Vagina (tissue), 2 donors: ENCODE measurements around the gene FOXO1. TPM values are rescaled to one million over a fixed set of nuclear protein-coding genes. Genes with fewer than 3 reads are reported as not detected.

ENCODE experiments used
- DNase-seq, 2 donors: peaks; one replicate each; pipeline ENCODE4 v3.0.0-alpha.2; 2017; ENCODE audit errors: extremely low spot score in 2 of 2
- H3K27ac ChIP-seq: fragments of 200-600 bp; sonication (generic); one replicate; pipeline ENCODE4 v1.5.1; 2019
- H3K27me3 ChIP-seq: fragments of 200-600 bp; sonication (generic); one replicate; pipeline ENCODE4 v1.5.1; 2019
- H3K36me3 ChIP-seq, 2 donors: fragments of 200-600 bp; sonication (generic); one replicate each; pipeline ENCODE4 v1.5.1; 2017 to 2019
- H3K4me1 ChIP-seq: fragments of 200-600 bp; sonication (generic); one replicate; pipeline ENCODE4 v1.5.1; 2019
- H3K4me3 ChIP-seq, 2 donors: fragments of 200-600 bp; sonication (generic); 1 replicate in 1 of 2; 2 replicates in 1 of 2; pipeline ENCODE4 v1.5.1; 2016 to 2019
- H3K9me3 ChIP-seq: fragments of 200-600 bp; sonication (generic); one replicate; pipeline ENCODE4 v1.5.1; 2019
- CTCF ChIP-seq, 3 experiments: fragments of 450-650 bp in 2 of 3; fragments of 200-600 bp in 1 of 3; sonication (generic) in 1 of 3; IDR thresholded peaks; one replicate each; pipeline ENCODE4 v1.5.1; 2017 to 2019; ENCODE audit warnings: antibody characterized with exemption in 3 of 3, mild to moderate bottlenecking in 2 of 3, moderate library complexity in 2 of 3
- POLR2A ChIP-seq, 2 donors: fragments of 450-650 bp; IDR thresholded peaks; one replicate each; pipeline ENCODE4 v1.6.1; 2017; ENCODE audit warnings: antibody characterized with exemption in 2 of 2, mild to moderate bottlenecking in 2 of 2, moderate library complexity in 2 of 2
- POLR2AphosphoS5 ChIP-seq, 2 donors: sonication (generic); formaldehyde crosslinking; IDR thresholded peaks; one replicate each; pipeline ENCODE4 v1.9.0; 2017; ENCODE audit warnings: antibody characterized with exemption in 2 of 2, mild to moderate bottlenecking in 2 of 2, low read depth in 1 of 2; ENCODE audit not compliant: insufficient read depth in 1 of 2
- intact Hi-C: fragments of 100-400 bp; cut with DNase I; formaldehyde crosslinking; loops from one replicate; pipeline ENCODE4 v1.15.1; 2023
- total RNA-seq: library from RNA; depleted of rRNA; stranded (reverse); fragments of >200 nt; gene quantifications from one replicate; pipeline ENCODE4 v1.2.3, GENCODE V29; 2016

Gene FOXO1
- total RNA-seq, 1 donor from 2014 or later = 64.1 TPM

- H3K36me3 ChIP-seq = no peaks in the 10 kb centered on the region
- DNase-seq = no peak
- intact Hi-C loops = no loop called here
- no peaks in the 10 kb centered on the region for H3K27me3 ChIP-seq
- TF ChIP-seq POLR2A (IDR thresholded peaks at IDR 0.05) (no peak), CTCF (IDR thresholded peaks at IDR 0.05) (no peak), POLR2AphosphoS5 (IDR thresholded peaks at IDR 0.05; ENCODE audit: insufficient read depth in 1 of 2, low read depth in 1 of 2) (no peak)
- no peak overlapping the region for H3K27ac ChIP-seq
- no peaks in the 10 kb centered on the region for H3K9me3 ChIP-seq
- no peak overlapping the region for H3K4me3 ChIP-seq
- H3K4me1 ChIP-seq = peaks cover 64% of the 10 kb centered on the region
These were observed 39.5 kb downstream of the FOXO1 start for GRCh38 chr13:40626977-40627376.

- no peak overlapping the region for H3K27ac ChIP-seq
- intact Hi-C loops = no loop called here
- H3K4me3 ChIP-seq = no peak overlapping the region
- H3K36me3 ChIP-seq = no peaks in the 10 kb centered on the region
- H3K9me3 ChIP-seq = no peaks in the 10 kb centered on the region
- no peak for DNase-seq
- peaks cover 66% of the 10 kb centered on the region for H3K4me1 ChIP-seq
- TF ChIP-seq POLR2A (IDR thresholded peaks at IDR 0.05) (no peak), POLR2AphosphoS5 (IDR thresholded peaks at IDR 0.05; ENCODE audit: insufficient read depth in 1 of 2, low read depth in 1 of 2) (no peak), CTCF (IDR thresholded peaks at IDR 0.05) (no peak)
- no peaks in the 10 kb centered on the region for H3K27me3 ChIP-seq
These were observed 39.9 kb downstream of the FOXO1 start for GRCh38 chr13:40626561-40626960.

GRCh38 chr13:40624986-40625385 is 41.5 kb downstream of the FOXO1 start:
- peaks cover 60% of the 10 kb centered on the region for H3K4me1 ChIP-seq
- DNase-seq = no peak
- H3K36me3 ChIP-seq = no peaks in the 10 kb centered on the region
- no peak overlapping the region for H3K27ac ChIP-seq
- TF ChIP-seq POLR2A (IDR thresholded peaks at IDR 0.05) = no peak
- TF ChIP-seq POLR2AphosphoS5 (IDR thresholded peaks at IDR 0.05; ENCODE audit: insufficient read depth in 1 of 2, low read depth in 1 of 2) = no peak
- TF ChIP-seq CTCF (IDR thresholded peaks at IDR 0.05) = no peak
- no peaks in the 10 kb centered on the region for H3K27me3 ChIP-seq
- no peaks in the 10 kb centered on the region for H3K9me3 ChIP-seq
- no peak overlapping the region for H3K4me3 ChIP-seq
- intact Hi-C loops = no loop called here

- DNase-seq = no peak
- no peaks in the 10 kb centered on the region for H3K9me3 ChIP-seq
- intact Hi-C loops = no loop called here
- no peaks in the 10 kb centered on the region for H3K36me3 ChIP-seq
- no peak overlapping the region for H3K4me3 ChIP-seq
- no peak overlapping the region for H3K27ac ChIP-seq
- H3K4me1 ChIP-seq = peaks cover 63% of the 10 kb centered on the region
- no peak for TF ChIP-seq CTCF (IDR thresholded peaks at IDR 0.05)
- TF ChIP-seq POLR2AphosphoS5 (IDR thresholded peaks at IDR 0.05; ENCODE audit: insufficient read depth in 1 of 2, low read depth in 1 of 2) = no peak
- TF ChIP-seq POLR2A (IDR thresholded peaks at IDR 0.05) = no peak
- no peaks in the 10 kb centered on the region for H3K27me3 ChIP-seq
These were observed 42.1 kb downstream of the FOXO1 start for GRCh38 chr13:40624383-40624782.

GRCh38 chr13:40622761-40623160 is 43.7 kb downstream of the FOXO1 start:
- no peak overlapping the region for H3K4me3 ChIP-seq
- intact Hi-C loops = no loop called here
- no peaks in the 10 kb centered on the region for H3K9me3 ChIP-seq
- no peak for DNase-seq
- H3K27ac ChIP-seq = no peak overlapping the region
- peaks cover 74% of the 10 kb centered on the region for H3K4me1 ChIP-seq
- no peaks in the 10 kb centered on the region for H3K27me3 ChIP-seq
- no peaks in the 10 kb centered on the region for H3K36me3 ChIP-seq
- no peak for TF ChIP-seq POLR2A (IDR thresholded peaks at IDR 0.05)
- no peak for TF ChIP-seq CTCF (IDR thresholded peaks at IDR 0.05)
- no peak for TF ChIP-seq POLR2AphosphoS5 (IDR thresholded peaks at IDR 0.05; ENCODE audit: insufficient read depth in 1 of 2, low read depth in 1 of 2)
